GM13977 (cell line): ENCODE measurements around the gene EHD4.

Experiments
- DNase-seq: peaks from one replicate; pipeline ENCODE4 v3.0.0; 2012; ENCODE audit warnings: low spot score
- CTCF ChIP-seq: IDR thresholded peaks from 2 replicates; pipeline ENCODE4 v1.5.1; 2012; ENCODE audit warnings: mild to moderate bottlenecking, control low read depth; ENCODE audit not compliant: insufficient read depth; ENCODE audit errors: extremely low read depth, missing control alignments
- in situ Hi-C: fragments of 300-500 bp; cut with MboI; formaldehyde crosslinking; loops from one replicate; pipeline ENCODE4 v1.12.0; 2022; ENCODE audit warnings: low sequenced_read_pairs, low pct_unique_long_range_greater_than_20kb, mixed read lengths, inconsistent platforms; ENCODE audit not compliant: unreplicated experiment

The EHD4 gene

GRCh38 chr15:41868321-41868720, 104.0 kb downstream of the EHD4 start:
- in situ Hi-C loops = no loop called here
- DNase-seq = no peak
- no peak for TF ChIP-seq CTCF

- DNase-seq = no peak
- in situ Hi-C loops = no loop called here
- TF ChIP-seq CTCF = no peak
Measured at GRCh38 chr15:41866872-41867579, 105.3 kb downstream of the EHD4 start.

GRCh38 chr15:41866263-41866703, 106.1 kb downstream of the EHD4 start:
- in situ Hi-C loops = no loop called here
- no peak for TF ChIP-seq CTCF
- no peak for DNase-seq

GRCh38 chr15:41865490-41866055, 106.8 kb downstream of the EHD4 start:
- in situ Hi-C loops = no loop called here
- DNase-seq = no peak
- no peak for TF ChIP-seq CTCF

GRCh38 chr15:41862515-41863116, 109.7 kb downstream of the EHD4 start:
- TF ChIP-seq CTCF = no peak
- in situ Hi-C loops = no loop called here
- DNase-seq = no peak

GRCh38 chr15:41861736-41862356, 110.5 kb downstream of the EHD4 start:
- no peak for TF ChIP-seq CTCF
- in situ Hi-C loops = no loop called here

More at GRCh38 chr15:41861736-41862356, 110.5 kb downstream of the EHD4 start:
- DNase-seq = no peak
